ENCODE data around the gene PRR20E. TPM values are rescaled to one million over a fixed set of nuclear protein-coding genes. Genes with fewer than 3 reads are reported as not detected.
"Not testable (repeated sequence)": the region's sequence is repeated elsewhere in the genome, so short reads cannot be mapped to it uniquely, and the experiment has no call there.

Gene PRR20E
- total RNA-seq: not detected

DNA sequence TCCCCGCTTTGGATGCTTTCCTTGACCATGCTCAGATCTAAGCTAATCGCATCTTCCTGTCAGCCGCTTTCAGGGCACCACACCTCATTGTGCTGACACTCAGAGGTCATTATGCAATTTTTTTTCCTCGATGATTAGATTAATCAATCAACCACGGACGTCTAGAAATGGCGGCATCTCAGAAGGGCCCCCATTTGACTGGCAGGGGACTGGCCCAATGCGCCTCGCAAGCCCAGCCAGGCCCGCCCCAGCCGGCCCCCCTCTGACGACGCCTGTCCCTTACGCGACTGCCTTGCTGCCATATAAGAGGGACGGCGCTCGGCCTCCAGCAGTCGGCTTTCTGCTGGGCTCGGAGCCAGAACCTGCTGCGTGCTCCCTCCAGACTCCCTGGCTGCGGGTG is at the start of gene PRR20E:
Gene PRR20E, plus strand, starts transcription at position 301 of the 400 bp plus-strand sequence. CDS start 387 bp downstream, outside the sequence.
- H3K36me3 ChIP-seq; intact Hi-C loops (cut with DNase I; ENCODE audit: low total_unique reads); H3K4me1 ChIP-seq; H3K27ac ChIP-seq; ATAC-seq; H3K4me3 ChIP-seq; in situ Hi-C loops (cut with MboI; ENCODE audit: low sequenced_read_pairs in 4 of 4); H3K9me3 ChIP-seq; H3K27me3 ChIP-seq; DNase-seq: not testable (repeated sequence)

DNA sequence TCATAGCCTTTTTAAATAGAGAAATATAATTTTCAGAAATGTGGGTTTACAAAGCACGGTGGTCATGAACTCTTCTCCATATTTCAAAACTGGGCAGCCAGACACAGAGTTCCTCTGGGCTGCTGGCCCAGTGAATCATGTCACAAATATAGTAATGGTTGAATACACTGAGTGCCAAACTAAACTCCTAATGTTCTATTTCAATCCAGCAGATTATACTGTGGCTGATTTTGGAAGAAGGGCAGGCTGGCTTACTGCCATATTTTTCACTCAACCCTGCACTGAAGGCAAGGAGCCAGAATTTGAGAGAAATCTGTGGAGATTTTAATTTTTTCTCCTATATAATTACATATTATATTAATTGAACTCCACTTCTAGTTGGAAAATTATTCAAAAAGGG is 43.3 kb upstream of the PRR20E start:
- in situ Hi-C loops (cut with MboI; ENCODE audit: low sequenced_read_pairs in 4 of 4): loop anchor here in 2 of 4 donors (25.0 kb wide), 1 partner anchor 89 kb away; no protein-coding TSS in a partner anchor
- no peaks in the 10 kb centered on the region for H3K36me3 ChIP-seq
- DNase-seq (peak in 1 of 2 donors; percentile 19), ATAC-seq (peak; percentile 66 to 92)
- no peaks in the 10 kb centered on the region for H3K27me3 ChIP-seq
- H3K27ac ChIP-seq: no peak overlapping the region
- H3K9me3 ChIP-seq: no peaks in the 10 kb centered on the region
- intact Hi-C loops (cut with DNase I; ENCODE audit: low total_unique reads): no loop called here
- TF ChIP-seq, protein P1, sequence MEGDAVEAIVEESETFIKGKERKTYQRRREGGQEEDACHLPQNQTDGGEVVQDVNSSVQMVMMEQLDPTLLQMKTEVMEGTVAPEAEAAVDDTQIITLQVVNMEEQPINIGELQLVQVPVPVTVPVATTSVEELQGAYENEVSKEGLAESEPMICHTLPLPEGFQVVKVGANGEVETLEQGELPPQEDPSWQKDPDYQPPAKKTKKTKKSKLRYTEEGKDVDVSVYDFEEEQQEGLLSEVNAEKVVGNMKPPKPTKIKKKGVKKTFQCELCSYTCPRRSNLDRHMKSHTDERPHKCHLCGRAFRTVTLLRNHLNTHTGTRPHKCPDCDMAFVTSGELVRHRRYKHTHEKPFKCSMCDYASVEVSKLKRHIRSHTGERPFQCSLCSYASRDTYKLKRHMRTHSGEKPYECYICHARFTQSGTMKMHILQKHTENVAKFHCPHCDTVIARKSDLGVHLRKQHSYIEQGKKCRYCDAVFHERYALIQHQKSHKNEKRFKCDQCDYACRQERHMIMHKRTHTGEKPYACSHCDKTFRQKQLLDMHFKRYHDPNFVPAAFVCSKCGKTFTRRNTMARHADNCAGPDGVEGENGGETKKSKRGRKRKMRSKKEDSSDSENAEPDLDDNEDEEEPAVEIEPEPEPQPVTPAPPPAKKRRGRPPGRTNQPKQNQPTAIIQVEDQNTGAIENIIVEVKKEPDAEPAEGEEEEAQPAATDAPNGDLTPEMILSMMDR (IDR thresholded peaks at IDR 0.05 in 4 of 5, conservative IDR thresholded peaks at IDR 0.05 in 1 of 5): no peak
- no peak for TF ChIP-seq POLR2A (IDR thresholded peaks at IDR 0.05)
- no peak overlapping the region for H3K4me3 ChIP-seq
- H3K4me1 ChIP-seq: peaks cover 0 to 13% of the 10 kb centered on the region in 2 donors

DNA sequence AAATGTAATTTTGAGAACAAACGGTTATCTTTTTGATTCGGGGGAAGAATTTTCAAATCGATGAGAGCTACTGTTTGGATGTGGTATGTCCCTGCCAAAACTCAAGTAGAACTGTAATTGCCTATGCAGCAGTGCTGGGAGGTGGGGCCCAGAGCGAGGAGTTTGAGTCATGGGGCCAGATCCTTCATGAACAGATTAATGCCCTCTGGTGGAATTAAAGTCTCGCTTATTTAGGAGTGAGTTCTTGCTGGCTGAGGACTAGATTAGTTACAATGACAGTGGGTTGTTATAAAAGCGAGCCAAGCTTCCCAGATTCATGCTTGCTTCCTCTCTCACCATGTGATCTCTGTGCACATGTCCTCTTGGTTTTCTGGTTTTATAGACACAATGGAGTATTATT is 38.1 kb upstream of the PRR20E start:
- H3K4me1 ChIP-seq: peaks cover 0 to 7% of the 10 kb centered on the region in 2 donors
- no peak for DNase-seq
- no peak for ATAC-seq
- H3K9me3 ChIP-seq: no peaks in the 10 kb centered on the region
- TF ChIP-seq POLR2A (IDR thresholded peaks at IDR 0.05): no peak
- TF ChIP-seq, protein P1 (IDR thresholded peaks at IDR 0.05 in 4 of 5, conservative IDR thresholded peaks at IDR 0.05 in 1 of 5): no peak
- intact Hi-C loops (cut with DNase I; ENCODE audit: low total_unique reads) (no loop called here), in situ Hi-C loops (cut with MboI; ENCODE audit: low sequenced_read_pairs in 4 of 4) (no loop called here)
- H3K4me3 ChIP-seq: no peak overlapping the region
- no peaks in the 10 kb centered on the region for H3K27me3 ChIP-seq
- no peaks in the 10 kb centered on the region for H3K36me3 ChIP-seq
- H3K27ac ChIP-seq: no peak overlapping the region

DNA sequence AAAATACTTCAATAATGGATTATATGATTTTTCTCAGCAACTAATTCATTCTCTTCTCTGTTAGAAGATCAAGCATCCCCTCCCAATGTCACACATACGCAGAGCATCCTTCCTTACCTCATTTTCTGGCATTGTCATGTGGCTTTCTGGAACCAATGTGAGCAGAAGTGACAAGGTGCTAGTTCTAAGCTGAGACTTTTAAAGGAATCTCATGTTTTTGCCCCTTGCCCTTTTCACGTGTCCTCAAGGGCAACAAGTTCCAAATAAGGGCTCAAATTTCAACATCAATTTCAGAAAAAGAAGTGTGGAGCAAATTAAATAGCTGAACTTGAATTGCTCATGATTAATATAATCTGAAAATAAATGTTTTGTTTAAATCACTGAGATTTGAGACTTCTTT is 30.9 kb upstream of the PRR20E start:
- Histone ChIP-seq H3K27ac (no peak overlapping the region), H3K9me3 (no peaks in the 10 kb centered on the region), H3K36me3 (no peaks in the 10 kb centered on the region), H3K27me3 (no peaks in the 10 kb centered on the region), H3K4me3 (no peak overlapping the region), H3K4me1 (no peaks in the 10 kb centered on the region)
- TF ChIP-seq, protein P1 (IDR thresholded peaks at IDR 0.05 in 4 of 5, conservative IDR thresholded peaks at IDR 0.05 in 1 of 5): no peak
- TF ChIP-seq POLR2A (IDR thresholded peaks at IDR 0.05): no peak
- intact Hi-C loops (cut with DNase I; ENCODE audit: low total_unique reads): no loop called here
- in situ Hi-C loops (cut with MboI; ENCODE audit: low sequenced_read_pairs in 4 of 4): no loop called here
- DNase-seq (no peak), ATAC-seq (no peak)

DNA sequence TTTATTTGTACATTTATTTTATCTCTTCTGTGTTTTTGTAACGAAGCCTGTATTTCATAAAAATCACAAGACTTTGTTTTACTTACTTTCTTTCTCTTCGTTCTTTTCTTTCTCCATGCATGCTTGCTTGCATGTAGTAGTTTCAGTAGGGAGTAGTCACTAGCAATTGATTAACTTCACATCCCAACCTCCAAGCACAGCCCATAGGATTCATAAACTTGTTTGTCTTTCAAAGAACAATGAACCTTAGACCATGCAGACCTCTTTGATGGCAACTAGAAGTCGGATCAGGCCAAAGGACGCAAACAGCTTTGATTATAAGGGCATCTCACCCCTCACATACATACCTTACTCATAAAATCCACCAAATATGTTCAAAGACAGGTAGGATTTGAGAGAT is 29.4 kb upstream of the PRR20E start:
- ATAC-seq (no peak), DNase-seq (no peak)
- no peak for TF ChIP-seq POLR2A (IDR thresholded peaks at IDR 0.05)
- TF ChIP-seq, protein P1 (IDR thresholded peaks at IDR 0.05 in 4 of 5, conservative IDR thresholded peaks at IDR 0.05 in 1 of 5): no peak
- intact Hi-C loops (cut with DNase I; ENCODE audit: low total_unique reads) (no loop called here), in situ Hi-C loops (cut with MboI; ENCODE audit: low sequenced_read_pairs in 4 of 4) (no loop called here)
- H3K27ac ChIP-seq: no peak overlapping the region
- no peak overlapping the region for H3K4me3 ChIP-seq
- no peaks in the 10 kb centered on the region for H3K9me3 ChIP-seq
- H3K27me3 ChIP-seq: no peaks in the 10 kb centered on the region
- H3K36me3 ChIP-seq: no peaks in the 10 kb centered on the region
- H3K4me1 ChIP-seq: no peaks in the 10 kb centered on the region

Measured in gastrocnemius medialis (tissue), 4 donors.